GM12891 (cell line): ENCODE measurements around the gene TTC39B.
"Not testable (repeated sequence)": the region's sequence is repeated elsewhere in the genome, so short reads cannot be mapped to it uniquely, and the experiment has no call there.

Experiments
- DNase-seq: peaks from one replicate; pipeline ENCODE4 v3.0.0; 2011; ENCODE audit warnings: low spot score; ENCODE audit not compliant: insufficient read length
- FAIRE-seq: peaks from 2 replicates; lab custom pipeline; 2011; peaks lifted over from hg19 to GRCh38; lab: Jason Lieb, UNC
- PAX5 ChIP-seq: IDR thresholded peaks from 2 replicates; pipeline ENCODE4 v1.6.1; 2011; ENCODE audit warnings: low read length, moderate library complexity, mild to moderate bottlenecking; ENCODE audit not compliant: insufficient read depth, severe bottlenecking
- POLR2A ChIP-seq: IDR thresholded peaks from 2 replicates; pipeline ENCODE4 v1.6.1; 2011; ENCODE audit warnings: low read depth, low read length, control low read depth
- POLR2AphosphoS5 ChIP-seq: IDR thresholded peaks from 2 replicates; pipeline ENCODE4 v1.6.1; 2011; ENCODE audit warnings: low read depth, low read length, control low read depth
- POU2F2 ChIP-seq: IDR thresholded peaks from 2 replicates; pipeline ENCODE4 v1.6.1; 2011; ENCODE audit warnings: low read depth, mild to moderate bottlenecking, control low read depth, low read length, moderate library complexity
- SPI1 ChIP-seq: IDR thresholded peaks from 2 replicates; pipeline ENCODE4 v1.6.1; 2011; ENCODE audit warnings: low read depth, low read length, control low read depth
- TAF1 ChIP-seq: IDR thresholded peaks from 2 replicates; pipeline ENCODE4 v1.6.1; 2011; ENCODE audit warnings: low read depth, low read length, control low read depth

TTC39B gene

GRCh38 chr9:15332939-15333338 lies 25.9 kb upstream of the TTC39B start:
- DNase-seq: no peak

GRCh38 chr9:15329539-15330109 lies 22.6 kb upstream of the TTC39B start:
- FAIRE-seq (no peak), DNase-seq (no peak)

More at GRCh38 chr9:15332939-15333338, 25.9 kb upstream of the TTC39B start:
- TF ChIP-seq SPI1 (no peak), POLR2AphosphoS5 (no peak)
- FAIRE-seq: no peak

GRCh38 chr9:15328946-15329345 lies 21.9 kb upstream of the TTC39B start:
- FAIRE-seq: no peak
- no peak for TF ChIP-seq POLR2AphosphoS5
- no peak for TF ChIP-seq TAF1
- no peak for TF ChIP-seq POLR2A
- no peak for TF ChIP-seq POU2F2
- TF ChIP-seq SPI1: no peak
- TF ChIP-seq PAX5: no peak

More at GRCh38 chr9:15329539-15330109, 22.6 kb upstream of the TTC39B start:
- TF ChIP-seq PAX5: no peak
- TF ChIP-seq POU2F2: no peak
- no peak for TF ChIP-seq SPI1
- TF ChIP-seq POLR2AphosphoS5: no peak
- no peak for TF ChIP-seq POLR2A
- no peak for TF ChIP-seq TAF1

GRCh38 chr9:15322695-15323094 lies 15.7 kb upstream of the TTC39B start:
- not testable (repeated sequence) for FAIRE-seq

More at GRCh38 chr9:15328946-15329345, 21.9 kb upstream of the TTC39B start:
- no peak for DNase-seq

GRCh38 chr9:15319661-15320060 lies 12.6 kb upstream of the TTC39B start:
- FAIRE-seq, DNase-seq: not testable (repeated sequence)

More at GRCh38 chr9:15322695-15323094, 15.7 kb upstream of the TTC39B start:
- not testable (repeated sequence) for DNase-seq

GRCh38 chr9:15317836-15318235 lies 10.8 kb upstream of the TTC39B start:
- TF ChIP-seq TAF1: no peak
- no peak for TF ChIP-seq POU2F2
- no peak for TF ChIP-seq POLR2AphosphoS5
- TF ChIP-seq SPI1: no peak
- TF ChIP-seq POLR2A: no peak
- TF ChIP-seq PAX5: no peak
- DNase-seq (no peak), FAIRE-seq (no peak)

- no peak for FAIRE-seq
- no peak for DNase-seq
- no peak for TF ChIP-seq POU2F2
- TF ChIP-seq POLR2A: no peak
- no peak for TF ChIP-seq TAF1
- TF ChIP-seq PAX5: no peak
- TF ChIP-seq POLR2AphosphoS5: no peak
- no peak for TF ChIP-seq SPI1
Observed at GRCh38 chr9:15311607-15312006, 4.6 kb upstream of the TTC39B start.

GRCh38 chr9:15310107-15310850 lies 3.3 kb upstream of the TTC39B start:
- TF ChIP-seq TAF1 (no peak), POU2F2 (no peak), SPI1 (no peak), POLR2A (no peak), POLR2AphosphoS5 (no peak)
- FAIRE-seq (no peak), DNase-seq (no peak)

- TF ChIP-seq PAX5: no peak
- no peak for TF ChIP-seq POLR2A
- no peak for TF ChIP-seq TAF1
- no peak for TF ChIP-seq POU2F2
- TF ChIP-seq POLR2AphosphoS5: no peak
- no peak for TF ChIP-seq SPI1
- no peak for DNase-seq
- no peak for FAIRE-seq
Observed at GRCh38 chr9:15308511-15308910, 1.5 kb upstream of the TTC39B start.

- no peak for TF ChIP-seq POLR2AphosphoS5
- TF ChIP-seq PAX5: no peak
- TF ChIP-seq TAF1: no peak
- no peak for TF ChIP-seq SPI1
- TF ChIP-seq POLR2A: no peak
- no peak for TF ChIP-seq POU2F2
- FAIRE-seq: no peak
Observed at GRCh38 chr9:15307523-15307841, 466 bp upstream of the TTC39B start.

More at GRCh38 chr9:15307523-15307841, 466 bp upstream of the TTC39B start:
- DNase-seq: no peak
